Stimulated activated CD4-positive, alpha-beta T cell treated with anti-CD3 and anti-CD28 coated beads, TNF-alpha, amount 100 ng/mL, for 24 hours (primary cell): ENCODE results near the gene ACTN2.

Source experiments
- DNase-seq, 3 experiments: peaks; one replicate each; pipeline ENCODE4 v3.0.0-alpha.2; 2020; ENCODE audit warnings: low read depth in 3 of 3

ACTN2 gene

DNA sequence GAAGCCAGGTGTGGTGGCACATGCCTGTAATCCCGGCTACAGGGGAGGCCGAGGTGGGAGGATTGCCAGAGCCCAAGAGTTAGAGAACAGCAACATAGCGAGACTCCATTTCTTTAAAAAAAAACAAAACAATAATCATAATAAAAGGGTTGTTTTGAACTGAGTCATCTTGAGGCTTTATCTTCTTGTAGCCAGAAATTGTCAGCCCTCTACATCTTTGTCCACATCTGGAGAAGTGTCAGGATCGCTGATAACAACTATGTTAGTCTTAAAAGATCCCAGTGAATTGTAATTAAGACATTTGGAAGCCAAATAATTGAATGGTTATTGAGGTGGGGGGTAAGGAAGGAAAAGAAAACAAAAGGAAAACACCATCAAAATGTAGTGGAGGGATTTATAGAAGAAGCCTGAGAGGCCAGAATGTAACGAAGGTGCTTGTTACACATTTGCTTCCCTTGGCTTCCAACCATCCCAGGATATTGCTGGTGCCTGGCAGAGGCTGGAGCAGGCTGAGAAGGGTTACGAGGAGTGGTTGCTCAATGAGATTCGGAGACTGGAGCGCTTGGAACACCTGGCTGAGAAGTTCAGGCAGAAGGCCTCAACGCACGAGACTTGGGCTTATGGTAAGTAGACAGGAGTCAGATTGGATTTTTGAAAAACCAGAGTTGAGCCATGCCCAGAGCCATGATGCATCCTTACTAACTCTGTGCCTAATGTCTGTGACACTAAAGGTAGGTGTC lies 56.3 kb downstream of the ACTN2 start:
- no peak for DNase-seq

DNA sequence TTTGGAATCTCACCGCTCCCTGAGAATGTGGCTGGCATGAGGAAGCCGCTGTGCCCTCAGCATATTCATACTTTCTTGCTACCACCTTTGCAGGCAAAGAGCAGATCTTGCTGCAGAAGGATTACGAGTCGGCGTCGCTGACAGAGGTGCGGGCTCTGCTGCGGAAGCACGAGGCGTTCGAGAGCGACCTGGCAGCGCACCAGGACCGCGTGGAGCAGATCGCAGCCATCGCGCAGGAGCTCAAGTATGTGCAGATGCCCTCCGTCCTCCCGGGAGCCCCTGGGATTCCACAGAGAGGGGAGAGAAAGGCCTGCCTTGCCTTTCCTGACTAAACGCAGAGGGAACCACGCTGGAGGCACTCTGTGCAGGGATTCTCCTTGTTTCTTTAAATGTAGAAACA lies 58.2 kb downstream of the ACTN2 start:
- no peak for DNase-seq

DNA sequence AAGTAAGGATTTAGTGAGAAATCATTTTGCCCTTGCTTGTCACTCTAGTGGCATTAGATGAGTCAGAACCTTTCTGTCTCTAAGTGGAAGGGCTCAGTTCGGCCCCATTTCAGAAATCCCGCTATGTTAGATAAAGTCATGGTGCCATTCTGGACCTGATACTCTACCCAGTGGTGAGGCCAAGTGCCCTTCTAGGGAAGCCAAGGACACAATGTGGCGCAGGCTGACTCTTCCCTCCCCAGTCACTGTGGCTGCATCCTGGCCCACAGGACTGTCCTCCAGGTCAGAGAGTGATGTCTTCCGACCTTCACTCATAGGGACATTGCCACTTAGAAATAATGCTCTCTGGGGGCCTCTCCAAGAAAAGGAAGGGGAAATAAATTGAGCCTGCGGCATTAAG lies 60.5 kb downstream of the ACTN2 start:
- no peak for DNase-seq

DNA sequence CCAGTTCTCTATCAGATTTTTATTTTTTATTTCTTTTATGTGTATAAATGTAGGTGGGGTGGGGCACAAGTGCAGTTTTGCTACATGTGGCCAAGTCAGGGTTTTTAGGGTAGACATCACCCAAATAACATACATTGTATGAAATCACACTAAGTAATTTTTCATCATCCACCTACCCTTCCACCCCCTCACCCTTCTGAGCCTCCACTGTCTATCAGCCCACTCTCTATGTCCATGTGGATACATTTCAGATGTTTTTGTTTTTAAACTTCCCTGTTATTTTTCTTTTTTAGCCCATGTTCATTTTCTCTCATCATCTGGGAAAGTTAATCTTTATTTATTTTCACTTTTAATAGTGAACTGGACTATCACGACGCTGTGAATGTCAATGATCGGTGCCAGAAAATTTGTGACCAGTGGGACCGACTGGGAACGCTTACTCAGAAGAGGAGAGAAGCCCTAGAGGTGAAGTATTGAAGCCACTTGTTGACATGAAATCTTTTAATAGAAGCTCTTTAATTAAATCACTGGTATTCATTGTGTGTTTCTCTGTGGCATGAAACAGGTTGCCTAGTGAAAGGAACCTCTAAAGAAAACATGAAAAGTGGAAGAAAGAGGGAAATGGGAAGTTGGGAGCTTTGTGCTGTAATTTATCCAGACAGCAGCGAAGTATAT lies 61.1 kb downstream of the ACTN2 start:
- DNase-seq = no peak

DNA sequence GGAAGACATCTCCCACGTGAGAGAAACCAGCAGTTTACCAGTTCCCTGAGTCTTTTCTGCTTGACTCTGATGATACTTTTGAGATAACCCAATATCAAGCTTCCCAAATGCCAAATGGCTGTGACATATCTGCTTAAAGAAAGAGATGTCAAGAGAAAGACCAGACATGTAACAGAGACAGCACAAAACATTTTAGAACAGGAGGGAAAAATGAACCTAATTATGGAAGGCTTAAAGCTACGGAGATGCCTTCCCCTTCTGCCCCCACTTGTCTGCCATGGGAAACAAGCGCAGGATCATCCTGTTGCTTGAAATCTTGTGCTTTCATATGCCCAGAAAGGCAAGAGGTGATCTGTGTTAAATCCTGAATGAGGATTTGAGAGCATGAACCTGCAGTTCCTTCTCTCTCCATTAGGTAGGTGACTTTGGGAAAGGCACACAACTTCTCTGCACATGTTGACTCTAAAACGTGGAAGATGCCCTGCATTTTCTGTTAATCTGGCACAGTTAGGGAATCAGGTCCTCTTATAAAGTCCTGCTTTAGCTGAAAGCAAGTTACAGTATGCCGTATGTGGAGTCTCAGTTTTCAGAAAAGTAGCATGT lies 62.1 kb downstream of the ACTN2 start:
- DNase-seq = no peak

DNA sequence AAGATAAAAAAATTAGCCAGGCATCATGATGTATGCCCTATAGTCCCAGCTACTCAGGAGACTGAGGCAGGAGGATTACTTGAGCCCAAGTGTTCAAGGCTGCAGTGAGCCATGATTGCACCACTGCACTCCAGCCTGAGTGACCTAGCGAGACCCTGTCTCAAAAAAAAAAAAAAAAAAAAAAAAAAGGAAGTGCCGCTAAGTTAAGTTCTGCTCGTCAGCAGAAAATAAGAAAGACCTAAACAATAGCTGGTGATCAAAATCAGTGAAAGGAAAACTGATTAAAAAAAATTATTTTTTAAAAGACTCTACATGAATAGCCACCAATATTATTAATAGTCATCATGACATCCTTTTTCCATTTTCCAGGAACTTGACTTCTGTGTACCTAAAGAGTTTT lies 64.6 kb downstream of the ACTN2 start:
- DNase-seq = no peak

DNA sequence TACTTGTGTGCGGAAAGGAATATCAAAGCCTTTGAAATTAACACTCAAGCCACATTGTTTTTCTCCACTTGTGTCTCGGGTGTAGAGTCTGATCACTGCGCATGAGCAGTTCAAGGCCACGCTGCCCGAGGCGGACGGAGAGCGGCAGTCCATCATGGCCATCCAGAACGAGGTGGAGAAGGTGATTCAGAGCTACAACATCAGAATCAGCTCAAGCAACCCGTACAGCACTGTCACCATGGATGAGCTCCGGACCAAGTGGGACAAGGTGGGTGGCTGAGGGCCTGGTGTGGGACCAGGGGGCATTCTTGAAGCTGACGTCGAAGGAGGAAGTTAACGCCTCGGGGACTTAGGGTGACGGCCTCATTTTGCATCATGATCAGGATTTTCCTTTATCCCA lies 65.1 kb downstream of the ACTN2 start:
- DNase-seq = no peak

DNA sequence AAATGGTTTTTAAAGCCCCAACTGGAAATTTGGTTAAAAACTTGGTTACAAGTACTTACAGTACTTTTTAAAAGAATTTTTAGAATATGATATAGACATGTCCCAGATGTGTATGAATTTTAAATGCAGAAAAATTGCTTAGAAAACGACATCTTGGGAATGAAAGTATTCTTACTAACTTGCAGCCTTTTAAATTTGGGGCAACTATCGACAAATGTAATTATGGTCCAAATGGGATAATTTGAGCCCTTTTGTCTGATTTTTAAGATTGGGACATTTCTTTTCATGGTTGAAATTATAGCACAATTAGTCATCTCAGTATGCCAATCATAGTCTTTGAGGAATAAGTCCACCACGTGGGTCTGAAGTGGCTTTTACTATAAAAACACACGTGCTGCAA lies 65.6 kb downstream of the ACTN2 start:
- DNase-seq = no peak

DNA sequence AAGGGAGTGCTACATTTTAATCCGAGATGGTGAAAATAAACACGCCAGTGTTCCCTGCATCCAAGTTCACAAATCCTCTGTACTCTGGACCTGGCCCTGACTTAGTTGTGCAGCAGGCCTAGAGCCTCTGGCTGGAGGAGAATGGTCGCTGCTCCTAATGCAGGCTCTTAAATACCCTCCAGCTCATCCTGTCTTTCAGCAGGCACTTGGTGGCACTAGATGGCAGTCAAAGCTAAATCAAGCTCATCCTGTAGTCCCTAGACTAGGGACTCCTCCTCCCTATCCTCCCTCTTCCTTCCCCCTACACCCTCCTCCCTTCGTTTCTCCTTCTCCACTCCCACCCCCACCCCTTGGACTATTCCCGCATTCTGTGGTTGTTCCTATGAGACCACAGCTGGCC lies 67.2 kb downstream of the ACTN2 start:
- DNase-seq = no peak

DNA sequence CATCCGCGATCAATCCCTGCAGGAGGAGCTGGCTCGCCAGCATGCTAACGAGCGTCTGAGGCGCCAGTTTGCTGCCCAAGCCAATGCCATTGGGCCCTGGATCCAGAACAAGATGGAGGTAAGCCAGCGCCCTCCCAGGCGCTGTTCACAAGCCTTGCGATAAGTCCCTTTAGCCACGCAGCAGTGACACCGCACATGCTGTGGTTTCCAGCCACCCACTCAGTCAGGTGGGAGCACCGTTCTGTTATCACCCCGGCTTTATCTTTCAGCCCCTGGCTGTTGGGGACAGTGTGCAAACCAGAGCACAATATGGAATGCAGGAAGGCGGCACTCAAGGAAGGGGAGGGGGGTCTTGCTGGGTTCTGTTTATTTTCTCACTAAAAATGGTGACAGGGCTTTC lies 67.7 kb downstream of the ACTN2 start:
- DNase-seq = no peak

DNA sequence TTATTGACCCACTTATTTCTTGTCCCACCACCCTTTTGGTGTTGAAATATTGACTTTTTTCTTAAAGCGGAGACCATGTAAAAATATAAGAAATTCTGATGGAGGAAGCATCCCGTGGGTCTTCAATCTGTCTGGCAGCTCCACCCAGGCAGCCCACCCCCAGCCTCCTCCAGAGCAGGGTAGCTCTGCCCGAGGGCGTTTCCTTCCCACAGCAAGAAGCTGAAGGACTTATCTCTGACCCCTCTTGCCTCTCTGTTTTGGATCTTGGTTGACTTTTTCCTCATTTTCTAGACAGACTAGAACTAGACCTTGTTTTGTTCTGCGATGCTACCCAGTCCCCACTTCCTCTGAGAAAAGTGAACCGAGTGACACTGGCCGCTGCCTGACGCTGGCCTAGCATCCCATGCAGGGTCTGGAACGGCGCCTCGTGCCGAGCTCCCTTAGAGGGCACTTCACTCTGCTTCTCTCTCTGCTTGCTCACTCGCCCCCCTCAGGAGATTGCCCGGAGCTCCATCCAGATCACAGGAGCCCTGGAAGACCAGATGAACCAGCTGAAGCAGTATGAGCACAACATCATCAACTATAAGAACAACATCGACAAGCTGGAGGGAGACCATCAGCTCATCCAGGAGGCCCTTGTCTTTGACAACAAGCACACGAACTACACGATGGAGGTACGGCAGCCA lies 68.4 kb downstream of the ACTN2 start:
- DNase-seq = no peak

DNA sequence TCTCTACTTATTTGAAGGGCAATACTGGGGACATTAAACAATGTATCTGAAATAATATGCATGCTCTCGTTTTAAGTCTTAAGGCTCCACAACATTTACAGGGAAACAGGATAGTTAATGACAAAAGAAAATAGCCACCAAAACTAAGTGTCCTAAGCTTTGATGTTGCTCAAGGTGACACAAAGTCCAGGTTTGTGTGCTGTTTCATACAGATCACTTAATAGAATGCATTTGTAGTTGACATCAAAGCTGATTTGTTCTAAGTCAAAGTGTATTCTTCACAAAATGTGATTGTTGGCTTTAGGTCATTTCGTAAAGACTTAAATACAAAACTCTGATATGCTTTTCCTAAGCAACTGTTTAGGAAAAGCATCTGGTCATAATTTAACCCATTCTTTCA lies 71.3 kb downstream of the ACTN2 start:
- no peak for DNase-seq

DNA sequence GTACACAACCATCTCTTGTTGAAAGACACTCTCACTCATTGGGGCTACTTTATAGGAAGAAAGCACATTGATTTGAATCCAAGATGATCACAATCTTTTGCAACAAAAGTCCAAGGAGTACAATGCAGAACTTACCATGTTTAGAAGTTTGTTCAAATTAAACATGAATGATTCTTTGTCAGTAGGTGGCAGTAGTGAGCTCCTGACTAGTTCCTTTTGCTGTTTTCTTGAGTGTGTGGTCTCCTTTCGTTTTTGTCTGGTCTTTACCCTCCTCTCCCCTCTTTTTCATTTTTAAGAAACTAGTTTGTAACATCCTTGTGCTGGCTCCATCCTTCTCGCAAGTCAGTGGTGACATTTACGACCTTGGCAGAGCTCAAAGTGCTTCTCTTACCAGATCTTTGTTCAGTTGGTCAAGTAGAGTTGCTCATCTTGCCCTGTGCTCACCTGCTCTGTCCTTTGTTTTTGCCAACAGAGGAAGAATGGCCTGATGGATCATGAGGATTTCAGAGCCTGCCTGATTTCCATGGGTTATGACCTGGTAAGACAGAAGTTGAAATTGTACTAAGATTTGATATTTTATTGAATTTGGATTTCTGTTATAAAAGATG lies 73.1 kb downstream of the ACTN2 start:
- DNase-seq = no peak

DNA sequence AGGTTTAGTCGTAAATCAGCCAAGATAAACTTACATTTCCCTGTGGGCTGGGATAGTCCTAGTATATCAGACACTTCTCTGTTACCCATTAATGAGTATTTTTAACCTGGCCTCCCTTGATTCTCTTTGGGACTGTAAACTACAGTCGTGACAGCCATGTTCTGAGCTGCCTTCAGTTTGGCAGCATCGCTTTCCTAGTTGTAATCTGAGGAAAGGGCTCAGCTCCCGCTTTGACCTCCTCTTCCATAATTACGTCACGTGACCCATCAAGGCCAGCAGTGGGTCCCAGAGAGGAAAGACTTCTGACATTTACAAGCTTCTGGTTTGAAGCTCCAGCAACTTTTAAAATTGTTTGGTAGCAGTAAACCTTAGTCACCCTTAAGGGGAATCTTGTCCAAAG lies 74.2 kb downstream of the ACTN2 start:
- no peak for DNase-seq

DNA sequence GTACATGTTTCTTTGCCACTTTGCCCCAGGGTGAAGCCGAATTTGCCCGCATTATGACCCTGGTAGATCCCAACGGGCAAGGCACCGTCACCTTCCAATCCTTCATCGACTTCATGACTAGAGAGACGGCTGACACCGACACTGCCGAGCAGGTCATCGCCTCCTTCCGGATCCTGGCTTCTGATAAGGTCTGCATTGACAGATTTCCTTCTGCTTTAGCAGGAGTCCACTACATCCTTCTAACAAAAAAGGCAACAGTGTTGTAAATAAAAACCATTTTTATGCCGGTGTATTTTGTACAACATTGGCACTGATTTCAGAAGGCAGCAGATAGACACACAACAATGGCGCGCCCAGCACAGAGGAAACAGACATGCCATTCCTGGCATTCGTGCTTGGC lies 74.7 kb downstream of the ACTN2 start:
- no peak for DNase-seq

DNA sequence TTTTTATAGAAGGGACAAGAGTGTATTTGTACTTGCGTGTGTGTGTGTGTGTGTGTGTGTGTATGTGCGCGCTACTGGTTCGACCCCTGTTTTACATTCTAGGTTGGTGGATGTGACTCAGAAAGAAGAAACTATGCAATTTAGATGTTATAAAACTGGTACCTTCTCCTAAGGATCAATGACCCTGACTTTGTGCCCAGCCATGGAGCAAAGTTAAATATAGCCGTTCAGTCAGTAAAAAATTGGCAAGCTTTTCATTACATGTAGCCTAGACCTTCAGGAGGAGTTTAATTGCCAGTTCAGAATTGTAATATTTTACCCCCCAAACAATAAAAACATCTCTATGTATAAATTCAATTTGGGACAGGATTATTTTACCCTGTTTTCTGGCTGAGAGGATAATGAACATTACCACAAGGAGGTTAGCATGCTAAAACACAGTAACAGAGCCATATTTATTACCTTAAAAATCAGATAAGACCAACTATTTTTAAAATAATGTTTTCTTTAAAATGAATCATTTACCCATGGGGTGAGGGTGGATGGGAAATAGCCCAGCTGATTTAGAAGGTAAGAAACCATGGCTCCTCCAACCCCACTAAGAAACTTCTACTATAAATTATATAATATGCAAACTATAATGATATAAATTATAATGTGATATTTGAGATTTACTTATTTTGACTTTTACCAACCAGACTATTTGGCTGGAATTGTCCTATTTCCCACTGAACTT lies 75.3 kb downstream of the ACTN2 start:
- DNase-seq = no peak

DNA sequence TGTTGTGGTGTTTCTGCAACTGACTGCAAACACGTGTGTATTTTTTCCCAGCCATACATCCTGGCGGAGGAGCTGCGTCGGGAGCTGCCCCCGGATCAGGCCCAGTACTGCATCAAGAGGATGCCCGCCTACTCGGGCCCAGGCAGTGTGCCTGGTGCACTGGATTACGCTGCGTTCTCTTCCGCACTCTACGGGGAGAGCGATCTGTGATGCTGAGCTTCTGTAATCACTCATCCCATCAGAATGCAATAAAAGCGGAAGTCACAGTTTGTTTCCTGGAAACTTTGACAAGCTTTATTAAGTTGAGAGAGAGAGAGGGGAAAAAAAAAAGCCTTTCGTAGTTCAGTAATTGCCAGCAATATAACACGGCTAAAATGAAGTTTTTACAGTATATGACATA lies 76.1 kb downstream of the ACTN2 start:
- no peak for DNase-seq

DNA sequence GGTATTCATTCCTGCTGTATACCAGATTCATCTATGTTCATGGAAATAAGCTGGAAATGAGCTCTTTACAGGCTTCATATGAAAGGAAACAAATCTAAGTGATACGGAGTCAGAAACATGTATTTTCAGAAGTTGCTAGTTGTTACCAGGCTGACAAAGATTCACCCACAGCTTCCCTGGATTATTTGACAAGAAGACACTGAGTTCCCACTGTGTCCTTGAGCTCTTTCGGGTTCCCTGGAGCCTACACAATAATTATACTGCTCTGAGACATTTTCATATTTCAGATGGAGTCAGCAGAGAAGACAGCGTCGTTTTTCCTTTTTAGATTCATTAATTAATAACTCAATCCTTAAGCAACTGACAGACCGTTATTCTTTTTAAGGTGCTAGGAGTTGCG lies 79.5 kb downstream of the ACTN2 start:
- no peak for DNase-seq

DNA sequence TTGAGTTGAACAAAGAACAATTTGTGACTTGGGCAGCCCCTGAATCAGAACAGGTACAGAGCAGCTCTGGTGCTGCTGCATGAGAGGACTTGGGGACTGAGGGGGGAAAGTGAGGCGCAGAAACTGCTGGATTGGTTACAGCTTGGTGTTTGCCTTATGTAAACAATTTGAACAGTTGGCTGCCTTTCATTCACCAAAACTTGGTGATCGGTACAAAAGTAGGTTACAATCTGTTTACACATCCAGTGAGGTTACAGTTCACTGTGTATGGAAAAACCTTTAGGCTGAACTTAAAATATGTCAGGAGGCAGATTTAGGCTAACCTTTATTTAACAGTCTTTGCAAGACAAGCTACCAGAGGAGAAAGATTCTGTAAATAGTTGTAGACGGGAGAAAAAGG lies 80.2 kb downstream of the ACTN2 start:
- DNase-seq = no peak

DNA sequence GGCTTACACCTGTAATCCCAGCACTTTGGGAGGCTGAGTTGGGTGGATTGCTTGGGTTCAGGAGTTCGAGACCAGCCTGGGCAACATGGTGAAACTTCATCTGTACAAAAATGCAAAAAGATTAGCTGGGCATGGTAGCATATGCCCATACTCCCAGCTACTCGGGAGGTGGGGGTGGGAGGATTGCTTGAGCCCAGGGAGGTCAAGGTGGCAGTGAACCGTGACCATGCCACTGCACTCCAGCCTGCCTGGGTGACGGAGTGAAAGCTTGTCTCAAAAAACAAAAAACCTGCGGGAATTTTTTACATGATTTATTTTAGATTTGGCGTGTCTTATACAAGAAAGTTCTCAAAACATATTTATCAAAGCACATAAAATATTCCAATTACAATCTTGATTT lies 81.0 kb downstream of the ACTN2 start:
- no peak for DNase-seq

DNA sequence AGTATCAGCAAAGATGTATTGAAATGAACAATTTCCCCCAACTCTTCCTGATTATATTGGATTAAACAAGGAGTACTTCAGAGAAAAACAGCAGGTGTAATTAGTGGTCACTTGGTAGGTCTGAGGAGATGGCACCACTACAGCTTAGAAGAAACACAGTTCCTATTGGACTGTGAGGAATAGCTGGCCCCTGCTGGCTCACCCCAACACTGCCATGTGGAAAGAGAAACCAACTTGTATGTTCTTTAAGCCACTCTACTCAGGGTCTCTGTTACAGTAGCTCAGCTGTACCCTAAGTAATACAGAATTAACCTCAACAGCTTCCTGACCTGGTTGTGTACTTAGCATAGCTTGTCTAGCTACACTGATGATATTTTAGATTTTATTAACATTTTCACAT lies 82.3 kb downstream of the ACTN2 start:
- no peak for DNase-seq

DNA sequence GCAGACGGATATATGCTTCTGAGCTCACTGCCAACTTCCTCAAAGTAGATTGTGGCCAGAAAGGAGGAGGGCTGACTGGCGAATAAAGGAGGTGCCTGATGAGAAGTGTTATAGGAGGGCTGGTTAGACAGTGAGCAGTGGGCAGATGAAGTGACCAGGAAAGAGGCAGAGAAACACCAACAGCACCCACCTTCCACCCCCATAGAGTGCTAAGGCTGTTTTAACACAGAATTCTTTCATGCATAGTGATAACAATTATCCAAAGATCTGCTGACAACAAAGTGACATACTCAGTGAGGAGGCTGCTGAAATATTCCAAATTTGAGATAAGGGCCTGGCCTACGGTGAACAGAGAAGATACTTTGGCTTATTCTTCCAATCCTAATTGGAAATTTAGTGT lies 87.6 kb downstream of the ACTN2 start:
- DNase-seq = no peak
